Choroid plexus epithelial cell (primary cell): ENCODE measurements around the gene HEYL.

Experiments used
- DNase-seq: peaks from one replicate; pipeline ENCODE4 v3.0.0-alpha.2; 2010; ENCODE audit warnings: low read depth
- H3K4me3 ChIP-seq: 2 replicates; pipeline ENCODE4 v1.5.1; 2011; ENCODE audit warnings: low read depth, mild to moderate bottlenecking, control low read depth, low read length, moderate library complexity
- TF ChIP-seq, protein P1 (sequence below): conservative IDR thresholded peaks from 2 replicates; pipeline ENCODE4 v1.5.1; 2011; ENCODE audit warnings: low read depth, mild to moderate bottlenecking, control low read depth, inconsistent platforms, low read length, moderate library complexity

Gene HEYL

DNA sequence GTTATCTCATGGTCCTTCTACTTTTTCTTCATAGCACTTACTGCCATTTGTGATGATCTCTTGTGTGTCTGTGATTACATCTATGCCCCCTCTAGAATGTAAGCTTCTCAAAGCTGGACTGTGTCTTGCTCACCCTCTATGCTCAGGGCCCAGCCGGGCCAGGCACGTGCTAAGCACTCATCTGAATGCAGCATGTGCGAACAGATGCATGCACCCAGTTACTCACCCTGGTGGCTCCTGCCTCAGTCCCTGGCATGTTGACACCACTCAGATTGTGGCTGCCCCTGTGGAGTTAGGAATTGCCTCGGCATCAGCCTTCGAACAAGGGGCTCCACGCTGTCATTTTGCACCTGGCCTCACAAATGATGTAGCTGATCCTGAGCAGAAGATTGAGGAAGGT is 43.3 kb downstream of the HEYL start:
- TF ChIP-seq, protein P1, sequence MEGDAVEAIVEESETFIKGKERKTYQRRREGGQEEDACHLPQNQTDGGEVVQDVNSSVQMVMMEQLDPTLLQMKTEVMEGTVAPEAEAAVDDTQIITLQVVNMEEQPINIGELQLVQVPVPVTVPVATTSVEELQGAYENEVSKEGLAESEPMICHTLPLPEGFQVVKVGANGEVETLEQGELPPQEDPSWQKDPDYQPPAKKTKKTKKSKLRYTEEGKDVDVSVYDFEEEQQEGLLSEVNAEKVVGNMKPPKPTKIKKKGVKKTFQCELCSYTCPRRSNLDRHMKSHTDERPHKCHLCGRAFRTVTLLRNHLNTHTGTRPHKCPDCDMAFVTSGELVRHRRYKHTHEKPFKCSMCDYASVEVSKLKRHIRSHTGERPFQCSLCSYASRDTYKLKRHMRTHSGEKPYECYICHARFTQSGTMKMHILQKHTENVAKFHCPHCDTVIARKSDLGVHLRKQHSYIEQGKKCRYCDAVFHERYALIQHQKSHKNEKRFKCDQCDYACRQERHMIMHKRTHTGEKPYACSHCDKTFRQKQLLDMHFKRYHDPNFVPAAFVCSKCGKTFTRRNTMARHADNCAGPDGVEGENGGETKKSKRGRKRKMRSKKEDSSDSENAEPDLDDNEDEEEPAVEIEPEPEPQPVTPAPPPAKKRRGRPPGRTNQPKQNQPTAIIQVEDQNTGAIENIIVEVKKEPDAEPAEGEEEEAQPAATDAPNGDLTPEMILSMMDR: no peak
- H3K4me3 ChIP-seq: no peak overlapping the region
- no peak for DNase-seq

DNA sequence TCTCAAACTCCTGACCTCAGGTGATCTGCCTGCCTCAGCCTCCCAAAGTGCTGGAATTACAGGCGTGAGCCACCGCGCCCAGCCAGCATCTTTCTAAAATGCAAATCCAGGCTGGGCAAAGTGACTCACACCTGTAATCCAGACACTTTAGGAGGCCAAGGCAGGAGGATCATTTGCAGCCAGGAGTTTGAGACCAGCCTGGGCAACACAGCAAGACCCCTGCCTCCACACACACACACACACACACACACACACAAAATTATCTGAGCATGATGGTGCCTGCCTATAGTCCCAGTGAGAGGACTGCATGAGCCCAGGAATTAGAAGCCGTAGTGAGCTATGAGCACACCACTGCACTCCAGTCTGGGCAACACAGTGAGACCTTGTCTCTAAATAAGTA is 46.1 kb downstream of the HEYL start:
- TF ChIP-seq, protein P1: no peak
- H3K4me3 ChIP-seq: no peak overlapping the region
- no peak for DNase-seq

DNA sequence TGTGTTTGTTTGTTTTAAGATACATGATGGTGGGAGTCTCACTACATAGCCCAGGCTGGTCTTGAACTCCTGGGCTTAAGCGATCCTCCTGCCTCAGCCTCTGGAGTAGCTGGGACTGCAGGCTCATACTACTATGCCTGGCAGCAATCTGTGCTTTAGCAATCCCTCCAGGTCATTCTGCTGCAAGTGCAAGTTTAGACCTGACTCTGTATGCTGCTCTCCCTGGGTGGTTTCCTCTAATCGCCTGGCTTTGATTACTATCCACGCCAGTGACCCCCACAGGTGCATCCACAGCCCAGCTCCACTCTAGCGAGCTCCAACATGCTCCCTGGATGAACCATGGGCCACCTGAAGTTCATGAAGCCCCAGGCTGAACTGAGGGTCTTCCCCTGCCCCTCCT is 47.4 kb downstream of the HEYL start:
- DNase-seq: no peak
- TF ChIP-seq, protein P1: no peak
- H3K4me3 ChIP-seq: no peak overlapping the region

DNA sequence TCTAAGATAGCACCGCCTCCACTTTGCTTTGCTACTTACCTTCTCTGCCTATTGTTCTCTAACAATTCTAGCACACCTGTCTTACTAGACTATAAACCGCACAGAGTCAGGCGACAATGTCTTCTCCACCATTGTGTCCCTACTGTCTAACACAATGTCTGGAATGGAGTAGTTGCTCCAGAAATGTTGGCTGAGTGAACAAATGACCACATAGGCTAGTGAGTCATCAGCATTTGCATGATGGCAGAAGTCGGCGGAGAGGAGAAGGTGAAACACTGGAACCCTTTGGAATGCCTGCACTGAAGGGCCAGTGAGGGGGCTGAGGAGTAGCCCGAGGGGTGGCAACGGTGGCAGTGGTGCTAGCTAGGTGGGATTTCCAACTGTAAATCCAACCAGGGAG is 48.9 kb downstream of the HEYL start:
- peak; percentile 51 for DNase-seq

DNA sequence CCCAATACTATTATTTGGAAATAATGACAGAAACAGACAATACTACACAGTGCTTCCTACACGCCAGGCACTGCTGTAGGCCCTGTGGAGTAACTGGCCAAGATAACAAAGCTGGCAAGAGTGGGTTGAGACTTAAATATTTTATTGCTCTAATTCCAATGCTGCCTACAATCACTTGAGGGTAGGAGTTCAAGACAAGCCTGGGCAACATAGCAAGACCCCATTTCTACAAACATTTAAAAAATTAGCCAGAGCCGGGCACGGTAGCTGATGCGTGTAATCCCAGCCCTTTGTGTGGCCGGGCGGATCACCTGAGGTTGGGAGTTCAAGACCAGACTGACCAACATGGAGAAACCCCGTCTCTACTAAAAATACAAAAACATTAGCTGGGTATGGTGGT is 53.5 kb downstream of the HEYL start:
- no peak overlapping the region for H3K4me3 ChIP-seq
- no peak for DNase-seq
- TF ChIP-seq, protein P1: no peak

More for the DNA sequence above, 48.9 kb downstream of the HEYL start:
- TF ChIP-seq, protein P1: no peak
- H3K4me3 ChIP-seq: no peak overlapping the region

DNA sequence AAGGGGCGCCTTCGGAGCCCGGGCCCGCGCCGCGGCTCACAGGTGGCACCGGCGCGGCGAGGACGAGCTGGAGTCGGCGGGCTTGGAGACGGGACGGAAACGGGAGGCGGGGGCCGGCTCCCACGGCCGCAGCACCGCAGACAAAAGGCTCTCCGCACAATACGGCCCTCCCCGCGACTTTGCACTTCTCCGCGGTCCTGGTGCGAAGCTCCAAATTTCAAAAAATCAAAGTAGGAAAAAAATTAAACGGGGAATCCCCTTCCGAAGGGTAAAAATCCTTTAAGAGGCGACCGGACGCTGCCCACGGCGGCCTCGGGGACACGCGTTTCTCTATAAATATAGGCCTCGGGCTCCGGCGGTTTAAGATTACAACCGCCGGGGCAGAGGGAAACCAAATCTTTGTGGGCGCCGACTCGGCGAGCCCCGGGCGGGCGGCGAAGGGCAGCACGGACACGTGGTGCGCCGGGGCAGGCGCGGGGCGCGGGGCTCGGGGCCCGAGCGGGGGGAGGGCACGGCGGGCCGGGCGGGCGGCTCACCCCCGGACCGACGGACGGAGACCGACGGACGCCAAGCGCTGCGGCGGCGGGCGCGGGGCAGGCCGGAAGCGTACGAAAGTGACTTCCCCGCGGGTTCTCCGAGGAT is 63.3 kb downstream of the HEYL start:
- peak overlapping the region; percentile 85 for H3K4me3 ChIP-seq
- peak; percentile 19 for DNase-seq
- TF ChIP-seq, protein P1: no peak
